Breast epithelium (tissue), 3 donors: ENCODE data around the gene SLC35A4. TPM values are rescaled to one million over a fixed set of nuclear protein-coding genes. Genes with fewer than 3 reads are reported as not detected.

Experiments
- total RNA-seq, 3 donors: library from RNA; depleted of rRNA; stranded (reverse); fragments of >200 nt; gene quantifications; one replicate each; pipeline ENCODE4 v1.1.0, GENCODE V29; 2016

The SLC35A4 gene
- total RNA-seq, 3 donors from 2014 or later, result 20.3 to 30.4 (median 27.0) TPM

Other genes starting within 250 kb of the SLC35A4 start
- gene HBEGF, start 218.2 kb upstream of the SLC35A4 start, total RNA-seq, result 10 to 100 TPM in 2 of 3 donors, 1 to 10 TPM in 1; 4.3 to 22.9 (median 13.5) TPM
- not detected for gene SLC4A9, start 204.6 kb upstream of the SLC35A4 start, total RNA-seq
- 100 to 1,000 TPM; 133 to 196 (median 158) TPM for gene ANKHD1, start 163.0 kb upstream of the SLC35A4 start, total RNA-seq
- gene EIF4EBP3, start 17.2 kb upstream of the SLC35A4 start, total RNA-seq, result 10 to 100 TPM; 18.0 to 38.1 (median 24.9) TPM
- gene SRA1, start 7.4 kb upstream of the SLC35A4 start, total RNA-seq, result 10 to 100 TPM; 13.6 to 28.4 (median 24.9) TPM
- gene APBB3, start 230 bp upstream of the SLC35A4 start, total RNA-seq, result 10 to 100 TPM; 22.2 to 39.8 (median 35.7) TPM
- 100 to 1,000 TPM in 1 of 3 donors, 10 to 100 TPM in 2; 46.9 to 119 (median 65.7) TPM for gene CD14, start 68.3 kb downstream of the SLC35A4 start, total RNA-seq
- gene TMCO6, start 74.6 kb downstream of the SLC35A4 start, total RNA-seq, result 10 to 100 TPM; 23.0 to 45.4 (median 34.1) TPM
- 10 to 100 TPM; 60.0 to 68.2 (median 67.8) TPM for gene NDUFA2, start 82.8 kb downstream of the SLC35A4 start, total RNA-seq
- 100 to 1,000 TPM; 113 to 146 (median 138) TPM for gene IK, start 83.0 kb downstream of the SLC35A4 start, total RNA-seq
- 10 to 100 TPM; 20.0 to 25.6 (median 25.3) TPM for gene WDR55, start 100.1 kb downstream of the SLC35A4 start, total RNA-seq
- 1 to 10 TPM in 2 of 3 donors, under 1 TPM in 1; 0.88 to 2.6 (median 1.4) TPM for gene DND1, start 108.7 kb downstream of the SLC35A4 start, total RNA-seq
- gene HARS1, start 126.5 kb downstream of the SLC35A4 start, total RNA-seq, result 10 to 100 TPM; 43.2 to 53.7 (median 53.1) TPM
- gene HARS2, start 126.6 kb downstream of the SLC35A4 start, total RNA-seq, result 10 to 100 TPM; 21.1 to 39.4 (median 32.4) TPM
- 10 to 100 TPM; 45.2 to 55.0 (median 52.2) TPM for gene ZMAT2, start 135.6 kb downstream of the SLC35A4 start, total RNA-seq
- gene PCDHA1, start 221.3 kb downstream of the SLC35A4 start, total RNA-seq, result not detected
- under 1 TPM in 2 of 3 donors, not detected in 1; 0.33 to 0.59 TPM for gene PCDHA2, start 230.0 kb downstream of the SLC35A4 start, total RNA-seq
- gene PCDHA3, start 236.2 kb downstream of the SLC35A4 start, total RNA-seq, result 1 to 10 TPM in 1 of 3 donors, under 1 TPM in 2; 0.96 to 2.8 (median 0.98) TPM
- 1 to 10 TPM in 2 of 3 donors, under 1 TPM in 1; 0.64 to 5.4 (median 2.6) TPM for gene PCDHA4, start 242.2 kb downstream of the SLC35A4 start, total RNA-seq